GM12878 (cell line): ENCODE results near the gene DDX24. TPM values are rescaled to one million over a fixed set of nuclear protein-coding genes. Genes with fewer than 3 reads are reported as not detected.

Experiments used
- ATAC-seq: fragments of 200-7000 bp; cut with Tn5 transposase; 3 replicates; pipeline ENCODE4 v1.9.1; 2020; ENCODE audit warnings: mild to moderate bottlenecking, moderate library complexity
- BruUV-seq: library from RNA; stranded (reverse); fragments of 400-500 nt; replicated peaks from 2 replicates; lab custom pipeline; 2021; lab: Mats Ljungman, UMichigan
- CTCF ChIA-PET: fragments of 300-600 bp; sonication (Branson Sonifier 250); formaldehyde crosslinking; extraction: SDS; loops from one replicate; lab custom pipeline; 2021; ENCODE audit warnings: inconsistent platforms; lab: Yijun Ruan, JAX
- POLR2A ChIA-PET: fragments of 350-600 bp; formaldehyde crosslinking; extraction: SDS; loops from one replicate; lab custom pipeline; 2021; ENCODE audit warnings: inconsistent platforms; lab: Charles Lee
- RAD21 ChIA-PET: fragments of 300-600 bp; sonication (Branson Sonifier 250); formaldehyde crosslinking; loops from one replicate; lab custom pipeline; 2023; ENCODE audit warnings: antibody characterized with exemption; ENCODE audit not compliant: unreplicated experiment; lab: Charles Lee
- SMC1A ChIA-PET: fragments of 300-600 bp; sonication (Branson Sonifier 250); formaldehyde crosslinking; loops from one replicate; lab custom pipeline; 2023; ENCODE audit not compliant: unreplicated experiment, uncharacterized antibody; lab: Charles Lee
- DNase-seq: peaks from one replicate; pipeline ENCODE4 v3.0.0-alpha.2; 2011; ENCODE audit warnings: low read depth, low spot score
- FAIRE-seq: peaks from 3 replicates; lab custom pipeline; 2011; peaks lifted over from hg19 to GRCh38; lab: Jason Lieb, UNC
- H2AFZ ChIP-seq: 2 replicates; pipeline ENCODE4 v1.6.0; 2011; ENCODE audit warnings: low read depth, low read length, control low read depth; ENCODE audit not compliant: control insufficient read depth
- H3K27ac ChIP-seq: 2 replicates; pipeline ENCODE4 v1.5.1; 2011; ENCODE audit warnings: control low read depth; ENCODE audit not compliant: control insufficient read depth, insufficient read depth
- H3K27me3 ChIP-seq, 2 experiments: replicated peaks in 1 of 2; 2 replicates each; pipeline versions ENCODE4 v1.6.0 to v1.6.1; 2011; ENCODE audit warnings: low read length in 1 of 2; ENCODE audit not compliant: control insufficient read depth in 2 of 2, insufficient read depth in 2 of 2
- H3K36me3 ChIP-seq, 2 experiments: 2 replicates each; pipeline ENCODE4 v1.5.1; 2011; ENCODE audit warnings: low read length in 1 of 2; ENCODE audit not compliant: control insufficient read depth in 2 of 2, insufficient read depth in 2 of 2
- H3K4me1 ChIP-seq: 2 replicates; pipeline ENCODE4 v1.6.1; 2011; ENCODE audit warnings: mild to moderate bottlenecking, low read length, moderate library complexity, mixed read lengths; ENCODE audit not compliant: control insufficient read depth, insufficient read depth
- H3K4me2 ChIP-seq: 2 replicates; pipeline ENCODE4 v1.6.0; 2011; ENCODE audit warnings: control low read depth; ENCODE audit not compliant: control insufficient read depth, insufficient read depth
- H3K4me3 ChIP-seq: fragments of 200-600 bp; sonication (generic); 2 replicates; pipeline ENCODE4 v1.5.1; 2016
- H3K79me2 ChIP-seq: 2 replicates; pipeline ENCODE4 v1.6.0; 2011; ENCODE audit warnings: low read length; ENCODE audit not compliant: control insufficient read depth, insufficient read depth
- H3K9ac ChIP-seq: 2 replicates; pipeline ENCODE4 v1.8.0; 2011; ENCODE audit warnings: low read length, control low read depth, mixed read lengths; ENCODE audit not compliant: control insufficient read depth, insufficient read depth
- H3K9me3 ChIP-seq: replicated peaks from 3 replicates; pipeline ENCODE4 v1.5.1; 2011; ENCODE audit warnings: mild to moderate bottlenecking, low read length; ENCODE audit not compliant: control insufficient read depth, insufficient read depth
- H4K20me1 ChIP-seq: 2 replicates; pipeline ENCODE4 v1.6.0; 2011; ENCODE audit not compliant: control insufficient read depth, insufficient read depth
- BMI1 ChIP-seq: fragments of 450-650 bp; IDR thresholded peaks from 2 replicates; pipeline ENCODE4 v1.6.1; 2016; ENCODE audit warnings: mild to moderate bottlenecking, moderate library complexity, borderline replicate concordance
- CBX5 ChIP-seq: sonication (generic); IDR thresholded peaks from 2 replicates; pipeline ENCODE4 v1.6.1; 2016; ENCODE audit warnings: low read depth, moderate library complexity, mild to moderate bottlenecking, inconsistent platforms
- CEBPZ ChIP-seq: fragments of 150-350 bp; IDR thresholded peaks from 2 replicates; pipeline ENCODE4 v1.6.1; 2016; ENCODE audit warnings: low read depth, low read length
- CHD1 ChIP-seq: IDR thresholded peaks from 2 replicates; pipeline ENCODE4 v1.6.1; 2012; ENCODE audit warnings: low read depth, low read length, improper control_type of control experiment
- CREB1 ChIP-seq: IDR thresholded peaks from 2 replicates; pipeline ENCODE4 v1.6.1; 2012; ENCODE audit warnings: low read depth, mild to moderate bottlenecking, inconsistent platforms
- E2F4 ChIP-seq: IDR thresholded peaks from 2 replicates; pipeline ENCODE4 v1.6.1; 2012; ENCODE audit warnings: low read depth, low read length, improper control_type of control experiment
- HDAC6 ChIP-seq: fragments of 200-600 bp; sonication (generic); IDR thresholded peaks from one replicate; pipeline ENCODE4 v1.8.0; 2017; ENCODE audit warnings: antibody characterized with exemption; ENCODE audit not compliant: unreplicated experiment
- MEF2B ChIP-seq: fragments of 450-650 bp; IDR thresholded peaks from 2 replicates; pipeline ENCODE4 v1.6.1; 2018; ENCODE audit warnings: mild to moderate bottlenecking, moderate library complexity; ENCODE audit not compliant: partially characterized antibody, poor library complexity, severe bottlenecking
- REST ChIP-seq: IDR thresholded peaks from 2 replicates; pipeline ENCODE4 v1.6.1; 2012; ENCODE audit warnings: mild to moderate bottlenecking, low read depth, low read length
- SMAD5 ChIP-seq: IDR thresholded peaks from 2 replicates; pipeline ENCODE4 v1.6.1; 2016; ENCODE audit warnings: antibody characterized with exemption, low read depth
- SPI1 ChIP-seq: IDR thresholded peaks from 2 replicates; pipeline ENCODE4 v1.6.1; 2011; ENCODE audit warnings: low read depth, mild to moderate bottlenecking, low read length, moderate library complexity, borderline replicate concordance; ENCODE audit not compliant: insufficient read depth
- STAT1 ChIP-seq: fragments of 450-650 bp; conservative IDR thresholded peaks from 2 replicates; pipeline ENCODE4 v1.6.1; 2014; ENCODE audit warnings: antibody characterized with exemption, mild to moderate bottlenecking
- ZBTB11 ChIP-seq: fragments of 450-650 bp; formaldehyde crosslinking; IDR thresholded peaks from 2 replicates; pipeline ENCODE4 v1.5.0; 2022; ENCODE audit warnings: mild to moderate bottlenecking, missing genetic modification characterization
- ZNF622 ChIP-seq: fragments of 450-650 bp; IDR thresholded peaks from 2 replicates; pipeline ENCODE4 v1.6.1; 2017; ENCODE audit warnings: mild to moderate bottlenecking, inconsistent platforms
- WGBS: methylation state at CpG from one replicate; pipeline ENCODE4 v1.1.6; 2016; ENCODE audit warnings: low lambda C conversion rate; ENCODE audit not compliant: insufficient replicate concordance, insufficient coverage; ENCODE audit errors: missing lambda C conversion rate; 5-methylcytosine and 5-hydroxymethylcytosine counted together
- in situ Hi-C: fragments of 300-500 bp; cut with MboI; formaldehyde crosslinking; loops from 9 replicates; pipeline ENCODE4 v1.14.3; 2018; ENCODE audit warnings: mixed read lengths
- intact Hi-C: fragments of 100-400 bp; cut with micrococcal nuclease; formaldehyde crosslinking; loops from one replicate; pipeline ENCODE4 v1.14.2; 2022; ENCODE audit not compliant: unreplicated experiment
- polyA plus RNA-seq, 11 experiments: library from polyadenylated mRNA; depleted of rRNA in 4 of 11; unstranded in 6 of 11; stranded (reverse) in 5 of 11; fragments of >200 nt; fragmentation: Nextera tagmentation in 4 of 11; fragmentation: Illumina TruSeq in 1 of 11; extraction: Ambion mirVana in 4 of 11; extraction: Trizol in 1 of 11; gene quantifications; 1 replicate in 1 of 11; 2 replicates in 10 of 11; pipeline versions ENCODE4 v1.2.1 to v1.2.3, GENCODE V29; 2011 to 2016; ENCODE audit warnings: inconsistent platforms in 2 of 11, missing spikeins in 2 of 11, low read depth in 1 of 11
- total RNA-seq, 4 experiments: library from RNA; depleted of rRNA in 3 of 4; stranded (reverse); fragments of >200 nt in 3 of 4; fragmentation: Illumina TruSeq in 1 of 4; extraction: Trizol in 1 of 4; gene quantifications; 2 replicates each; pipeline versions ENCODE4 v1.2.1 to v1.2.3, GENCODE V29; 2013 to 2021

Gene DDX24
- total and polyA plus RNA-seq, 10 of the 15 experiments (the other 5 are each of a cell fraction or from before 2014, with no cell fraction given) = 137 to 266 (median 184) TPM

- H4K20me1 ChIP-seq = no peaks in the 10 kb centered on the region
- 87% methylated on average over 6 of the region's 6 CpGs for WGBS
- ChIA-PET SMC1A (interaction anchor here (2.2 kb wide), 1 partner anchor 38 kb away, joined by 6 read pairs; no protein-coding TSS in a partner anchor), RAD21 (no interaction called here), CTCF (no interaction called here), POLR2A (no interaction called here)
- no TSS peak for BruUV-seq
- H3K27me3 ChIP-seq = no peaks in the 10 kb centered on the region
- no peaks in the 10 kb centered on the region for H3K4me1 ChIP-seq
- ATAC-seq = no peak
- no peak for DNase-seq
- no peak overlapping the region for H3K4me3 ChIP-seq
- no peaks in the 10 kb centered on the region; a peak in 1 of 4 replicates for H3K36me3 ChIP-seq
- no peak overlapping the region for H3K27ac ChIP-seq
- intact Hi-C loops (no loop called here), in situ Hi-C loops (no loop called here)
- no peak overlapping the region for H3K4me2 ChIP-seq
- no peak overlapping the region for H2AFZ ChIP-seq
- no peak for FAIRE-seq
- H3K9me3 ChIP-seq = no peaks in the 10 kb centered on the region
- no peak overlapping the region for H3K9ac ChIP-seq
- H3K79me2 ChIP-seq = no peaks in the 10 kb centered on the region
- TF ChIP-seq HDAC6 (no peak), ZNF622 (no peak), CBX5 (no peak), BMI1 (no peak), CEBPZ (no peak), SPI1 (no peak), MEF2B (no peak), ZBTB11 (CRISPR knock-in tag) (no peak), SMAD5 (no peak), CHD1 (no peak), STAT1 (no peak), REST (no peak), CREB1 (no peak), E2F4 (no peak)
These were observed 18.0 kb upstream of the DDX24 start for GRCh38 chr14:94099006-94099405.
